HepG2 (cell line): ENCODE measurements around the gene JADE3. TPM values are rescaled to one million over a fixed set of nuclear protein-coding genes. Genes with fewer than 3 reads are reported as not detected.
A peak's percentile ranks its signal among the peaks of the same experiment; 100 is the strongest.

ENCODE experiments used
- CEBPB ChIP-seq: IDR thresholded peaks from 2 replicates; pipeline ENCODE4 v1.6.1; 2011; ENCODE audit warnings: low read depth, low read length, improper control_type of control experiment, borderline replicate concordance
- CEBPG ChIP-seq: IDR thresholded peaks from 2 replicates; pipeline ENCODE4 v1.6.1; 2016
- CHD4 ChIP-seq: fragments of 200-600 bp; sonication (generic); IDR thresholded peaks from 2 replicates; pipeline ENCODE4 v1.7.0; 2017; ENCODE audit warnings: mild to moderate bottlenecking, low read length, borderline replicate concordance
- EP300 ChIP-seq, 3 experiments: sonication (generic) in 1 of 3; formaldehyde crosslinking in 1 of 3; IDR thresholded peaks; 2 replicates each; pipeline versions ENCODE4 v1.5.1 to v1.6.1; 2011 to 2020; ENCODE audit warnings: low read depth in 2 of 3, low read length in 2 of 3, borderline replicate concordance in 1 of 3, improper control_type of control experiment in 1 of 3, mild to moderate bottlenecking in 1 of 3, missing genetic modification reagents in 1 of 3, moderate library complexity in 1 of 3
- GABPB1 ChIP-seq: IDR thresholded peaks from 2 replicates; pipeline ENCODE4 v1.6.1; 2016; ENCODE audit warnings: mild to moderate bottlenecking, missing genetic modification reagents, moderate library complexity, missing compliant biosample characterization
- MIER3 ChIP-seq: IDR thresholded peaks from 2 replicates; pipeline ENCODE4 v1.6.1; 2016; ENCODE audit warnings: missing compliant biosample characterization, borderline replicate concordance
- NCOR1 ChIP-seq: fragments of 200-600 bp; sonication (generic); IDR thresholded peaks from 2 replicates; pipeline ENCODE4 v1.7.0; 2017; ENCODE audit warnings: antibody characterized with exemption, low read length, borderline replicate concordance
- POLR2AphosphoS5 ChIP-seq: IDR thresholded peaks from 2 replicates; pipeline ENCODE4 v1.6.1; 2012; ENCODE audit warnings: low read depth, low read length
- PRPF4 ChIP-seq: fragments of 200-400 bp; formaldehyde crosslinking; IDR thresholded peaks from 2 replicates; pipeline ENCODE4 v1.6.1; 2016; ENCODE audit warnings: low read length, low read depth; ENCODE audit not compliant: poor library complexity, severe bottlenecking
- RARA ChIP-seq: IDR thresholded peaks from 2 replicates; pipeline ENCODE4 v1.6.1; 2016; ENCODE audit warnings: missing genetic modification reagents, missing compliant biosample characterization
- RXRB ChIP-seq: IDR thresholded peaks from 2 replicates; pipeline ENCODE4 v1.6.1; 2016; ENCODE audit warnings: borderline replicate concordance, missing genetic modification reagents, missing compliant biosample characterization
- TBX3 ChIP-seq: fragments of 450-650 bp; IDR thresholded peaks from 2 replicates; pipeline ENCODE4 v1.6.1; 2017; ENCODE audit warnings: antibody characterized with exemption, mild to moderate bottlenecking, inconsistent platforms, borderline replicate concordance
- TGIF2 ChIP-seq: IDR thresholded peaks from 2 replicates; pipeline ENCODE4 v1.6.1; 2016; ENCODE audit warnings: control low read depth, missing compliant biosample characterization
- ZFP90 ChIP-seq: sonication (generic); formaldehyde crosslinking; IDR thresholded peaks from 2 replicates; pipeline ENCODE4 v1.8.0; 2022; ENCODE audit warnings: missing genetic modification reagents, mild to moderate bottlenecking, inconsistent platforms, borderline replicate concordance
- ZNF329 ChIP-seq: sonication (generic); formaldehyde crosslinking; IDR thresholded peaks from 2 replicates; pipeline ENCODE4 v1.9.0; 2021; ENCODE audit warnings: low read depth, mild to moderate bottlenecking, missing genetic modification reagents
- ZNF607 ChIP-seq: sonication (generic); formaldehyde crosslinking; IDR thresholded peaks from 2 replicates; pipeline ENCODE4 v1.5.1; 2020; ENCODE audit warnings: missing genetic modification reagents, mild to moderate bottlenecking, borderline replicate concordance
- ZNF761 ChIP-seq: sonication (generic); formaldehyde crosslinking; conservative IDR thresholded peaks from 2 replicates; pipeline ENCODE4 v1.4.0; 2020; ENCODE audit warnings: mild to moderate bottlenecking, missing genetic modification reagents
- ZNF878 ChIP-seq: sonication (generic); formaldehyde crosslinking; IDR thresholded peaks from 2 replicates; pipeline ENCODE4 v1.8.1; 2023; ENCODE audit warnings: mild to moderate bottlenecking, missing genetic modification reagents, moderate library complexity
- polyA plus RNA-seq, 8 experiments: library from polyadenylated mRNA; depleted of rRNA in 3 of 8; stranded (reverse) in 7 of 8; unstranded in 1 of 8; fragments of >200 nt; fragmentation: Illumina TruSeq in 4 of 8; extraction: Trizol in 4 of 8; gene quantifications; 2 replicates each; pipeline versions ENCODE4 v1.2.1 to v1.2.3, GENCODE V29; 2011 to 2016; ENCODE audit warnings: low read depth in 4 of 8, missing spikeins in 1 of 8, mixed read lengths in 1 of 8; ENCODE audit not compliant: insufficient read depth in 1 of 8
- total RNA-seq, 5 experiments: library from RNA; depleted of rRNA; stranded (reverse); fragments of >200 nt; fragmentation: Illumina TruSeq; extraction: Trizol; gene quantifications; 2 replicates each; pipeline ENCODE4 v1.2.3, GENCODE V29; 2016; ENCODE audit warnings: low read depth in 1 of 5
- TF ChIP-seq, protein P1 (sequence below): sonication (generic); formaldehyde crosslinking; IDR thresholded peaks from 2 replicates; pipeline ENCODE4 v1.4.0; 2020; ENCODE audit warnings: missing genetic modification reagents; ENCODE audit errors: not compliant biosample characterization
- TF ChIP-seq, protein P2 (sequence below): sonication (generic); formaldehyde crosslinking; IDR thresholded peaks from 2 replicates; pipeline ENCODE4 v1.4.0; 2020; ENCODE audit warnings: mild to moderate bottlenecking, missing genetic modification reagents
- TF ChIP-seq, protein P3 (sequence below): sonication (generic); formaldehyde crosslinking; conservative IDR thresholded peaks from 2 replicates; pipeline ENCODE4 v1.4.0; 2020; ENCODE audit warnings: mild to moderate bottlenecking, missing genetic modification reagents, moderate library complexity
- TF ChIP-seq, protein P4 (sequence below): sonication (generic); formaldehyde crosslinking; IDR thresholded peaks from 2 replicates; pipeline ENCODE4 v1.5.1; 2020; ENCODE audit warnings: mild to moderate bottlenecking, missing genetic modification reagents

JADE3 gene
- total and polyA plus RNA-seq, 2 of the 13 experiments (the other 11 are each of a cell fraction or from before 2014, with no cell fraction given), result 7.7 to 7.8 TPM

DNA sequence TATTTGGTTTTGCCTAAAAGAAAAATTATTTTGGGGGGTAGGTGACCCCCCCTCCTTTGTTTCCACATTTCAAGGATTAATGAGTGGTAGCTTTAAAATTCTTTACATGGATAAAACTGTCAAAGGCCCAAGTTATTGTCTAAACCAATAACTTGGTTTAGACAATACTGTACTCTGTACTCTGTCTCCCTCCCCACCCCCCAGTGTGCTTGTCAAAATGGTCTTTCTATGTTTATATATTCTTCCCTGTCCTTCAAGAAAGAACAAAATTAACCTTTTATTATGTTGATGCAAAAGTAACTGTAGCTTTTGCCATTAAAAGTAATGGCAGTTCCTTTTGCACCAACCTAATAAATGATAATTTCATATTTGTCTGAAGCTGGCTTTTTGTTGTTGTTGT lies 156.5 kb downstream of the JADE3 start (continued):
- TF ChIP-seq, protein P1, sequence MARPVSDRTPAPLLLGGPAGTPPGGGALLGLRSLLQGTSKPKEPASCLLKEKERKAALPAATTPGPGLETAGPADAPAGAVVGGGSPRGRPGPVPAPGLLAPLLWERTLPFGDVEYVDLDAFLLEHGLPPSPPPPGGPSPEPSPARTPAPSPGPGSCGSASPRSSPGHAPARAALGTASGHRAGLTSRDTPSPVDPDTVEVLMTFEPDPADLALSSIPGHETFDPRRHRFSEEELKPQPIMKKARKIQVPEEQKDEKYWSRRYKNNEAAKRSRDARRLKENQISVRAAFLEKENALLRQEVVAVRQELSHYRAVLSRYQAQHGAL, result no peak
- TF ChIP-seq ZNF607 (CRISPR knock-in tag), result no peak
- peak; percentile 51; the same call in 1 of the 2 replicates for TF ChIP-seq CEBPG (CRISPR knock-in tag)
- TF ChIP-seq MIER3 (CRISPR knock-in tag), result no peak
- TF ChIP-seq RARA (CRISPR knock-in tag), result no peak
- no peak for TF ChIP-seq ZNF329
- TF ChIP-seq RXRB (CRISPR knock-in tag), result no peak
- TF ChIP-seq TBX3, result no peak
- no peak for TF ChIP-seq GABPB1
- no peak for TF ChIP-seq ZNF878 (CRISPR knock-in tag)
- no peak for TF ChIP-seq CHD4
- TF ChIP-seq ZFP90, result no peak
- TF ChIP-seq NCOR1, result peak; percentile 66; the same call in 1 of the 2 replicates
- no peak for TF ChIP-seq PRPF4
- TF ChIP-seq, protein P2, sequence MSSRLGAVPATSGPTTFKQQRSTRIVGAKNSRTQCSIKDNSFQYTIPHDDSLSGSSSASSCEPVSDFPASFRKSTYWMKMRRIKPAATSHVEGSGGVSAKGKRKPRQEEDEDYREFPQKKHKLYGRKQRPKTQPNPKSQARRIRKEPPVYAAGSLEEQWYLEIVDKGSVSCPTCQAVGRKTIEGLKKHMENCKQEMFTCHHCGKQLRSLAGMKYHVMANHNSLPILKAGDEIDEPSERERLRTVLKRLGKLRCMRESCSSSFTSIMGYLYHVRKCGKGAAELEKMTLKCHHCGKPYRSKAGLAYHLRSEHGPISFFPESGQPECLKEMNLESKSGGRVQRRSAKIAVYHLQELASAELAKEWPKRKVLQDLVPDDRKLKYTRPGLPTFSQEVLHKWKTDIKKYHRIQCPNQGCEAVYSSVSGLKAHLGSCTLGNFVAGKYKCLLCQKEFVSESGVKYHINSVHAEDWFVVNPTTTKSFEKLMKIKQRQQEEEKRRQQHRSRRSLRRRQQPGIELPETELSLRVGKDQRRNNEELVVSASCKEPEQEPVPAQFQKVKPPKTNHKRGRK (CRISPR knock-in tag), result no peak
- no peak for TF ChIP-seq TGIF2 (CRISPR knock-in tag)
- TF ChIP-seq POLR2AphosphoS5, result no peak
- TF ChIP-seq, protein P3, sequence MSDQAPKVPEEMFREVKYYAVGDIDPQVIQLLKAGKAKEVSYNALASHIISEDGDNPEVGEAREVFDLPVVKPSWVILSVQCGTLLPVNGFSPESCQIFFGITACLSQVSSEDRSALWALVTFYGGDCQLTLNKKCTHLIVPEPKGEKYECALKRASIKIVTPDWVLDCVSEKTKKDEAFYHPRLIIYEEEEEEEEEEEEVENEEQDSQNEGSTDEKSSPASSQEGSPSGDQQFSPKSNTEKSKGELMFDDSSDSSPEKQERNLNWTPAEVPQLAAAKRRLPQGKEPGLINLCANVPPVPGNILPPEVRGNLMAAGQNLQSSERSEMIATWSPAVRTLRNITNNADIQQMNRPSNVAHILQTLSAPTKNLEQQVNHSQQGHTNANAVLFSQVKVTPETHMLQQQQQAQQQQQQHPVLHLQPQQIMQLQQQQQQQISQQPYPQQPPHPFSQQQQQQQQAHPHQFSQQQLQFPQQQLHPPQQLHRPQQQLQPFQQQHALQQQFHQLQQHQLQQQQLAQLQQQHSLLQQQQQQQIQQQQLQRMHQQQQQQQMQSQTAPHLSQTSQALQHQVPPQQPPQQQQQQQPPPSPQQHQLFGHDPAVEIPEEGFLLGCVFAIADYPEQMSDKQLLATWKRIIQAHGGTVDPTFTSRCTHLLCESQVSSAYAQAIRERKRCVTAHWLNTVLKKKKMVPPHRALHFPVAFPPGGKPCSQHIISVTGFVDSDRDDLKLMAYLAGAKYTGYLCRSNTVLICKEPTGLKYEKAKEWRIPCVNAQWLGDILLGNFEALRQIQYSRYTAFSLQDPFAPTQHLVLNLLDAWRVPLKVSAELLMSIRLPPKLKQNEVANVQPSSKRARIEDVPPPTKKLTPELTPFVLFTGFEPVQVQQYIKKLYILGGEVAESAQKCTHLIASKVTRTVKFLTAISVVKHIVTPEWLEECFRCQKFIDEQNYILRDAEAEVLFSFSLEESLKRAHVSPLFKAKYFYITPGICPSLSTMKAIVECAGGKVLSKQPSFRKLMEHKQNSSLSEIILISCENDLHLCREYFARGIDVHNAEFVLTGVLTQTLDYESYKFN (CRISPR knock-in tag), result peak; percentile 58
- no peak for TF ChIP-seq ZNF761 (CRISPR knock-in tag)
- TF ChIP-seq, protein P4, sequence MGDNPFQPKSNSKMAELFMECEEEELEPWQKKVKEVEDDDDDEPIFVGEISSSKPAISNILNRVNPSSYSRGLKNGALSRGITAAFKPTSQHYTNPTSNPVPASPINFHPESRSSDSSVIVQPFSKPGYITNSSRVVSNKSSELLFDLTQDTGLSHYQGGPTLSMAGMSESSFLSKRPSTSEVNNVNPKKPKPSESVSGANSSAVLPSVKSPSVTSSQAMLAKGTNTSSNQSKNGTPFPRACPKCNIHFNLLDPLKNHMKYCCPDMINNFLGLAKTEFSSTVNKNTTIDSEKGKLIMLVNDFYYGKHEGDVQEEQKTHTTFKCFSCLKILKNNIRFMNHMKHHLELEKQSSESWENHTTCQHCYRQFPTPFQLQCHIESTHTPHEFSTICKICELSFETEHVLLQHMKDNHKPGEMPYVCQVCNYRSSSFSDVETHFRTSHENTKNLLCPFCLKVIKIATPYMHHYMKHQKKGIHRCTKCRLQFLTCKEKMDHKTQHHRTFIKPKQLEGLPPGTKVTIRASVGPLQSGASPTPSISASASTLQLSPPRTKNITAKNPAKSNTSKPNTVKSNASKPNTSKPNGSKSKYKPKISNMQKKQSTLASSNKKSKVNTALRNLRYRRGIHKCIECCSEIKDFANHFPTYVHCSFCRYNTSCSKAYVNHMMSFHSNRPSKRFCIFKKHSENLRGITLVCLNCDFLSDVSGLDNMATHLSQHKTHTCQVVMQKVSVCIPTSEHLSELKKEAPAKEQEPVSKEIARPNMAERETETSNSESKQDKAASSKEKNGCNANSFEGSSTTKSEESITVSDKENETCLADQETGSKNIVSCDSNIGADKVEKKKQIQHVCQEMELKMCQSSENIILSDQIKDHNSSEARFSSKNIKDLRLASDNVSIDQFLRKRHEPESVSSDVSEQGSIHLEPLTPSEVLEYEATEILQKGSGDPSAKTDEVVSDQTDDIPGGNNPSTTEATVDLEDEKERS (CRISPR knock-in tag), result 0 out of 2 replicates have a peak, but pooled peaks have one; percentile 23
- TF ChIP-seq CEBPB, result peak; percentile 30; the same call in 1 of the 2 replicates
- peak in 1 of 2 experiments; percentile 51; a peak in 1 of 4 replicates for TF ChIP-seq EP300 (IDR thresholded peaks at IDR 0.05; ENCODE audit: low read depth in 2 of 2, low read length in 2 of 2)
- TF ChIP-seq EP300 (CRISPR knock-in tag; IDR thresholded peaks at IDR 0.05; ENCODE audit: borderline replicate concordance), result no peak
